Ishikawa (cell line): ENCODE measurements around the gene UNC5B.

Source experiments
- CEBPB ChIP-seq: IDR thresholded peaks from 2 replicates; pipeline ENCODE4 v1.6.1; 2012
- EP300 ChIP-seq: IDR thresholded peaks from 2 replicates; pipeline ENCODE4 v1.6.1; 2012; ENCODE audit warnings: borderline replicate concordance
- FOXM1 ChIP-seq: IDR thresholded peaks from 2 replicates; pipeline ENCODE4 v1.6.1; 2012; ENCODE audit warnings: low read depth, borderline replicate concordance
- MAX ChIP-seq: IDR thresholded peaks from 2 replicates; pipeline ENCODE4 v1.6.1; 2012
- TAF1 ChIP-seq: IDR thresholded peaks from 2 replicates; pipeline ENCODE4 v1.6.1; 2012; ENCODE audit warnings: low read depth, mild to moderate bottlenecking
- ZBTB7A ChIP-seq: IDR thresholded peaks from 2 replicates; pipeline ENCODE4 v1.6.1; 2012; ENCODE audit warnings: low read depth
- TF ChIP-seq, protein P1 (sequence below): IDR thresholded peaks from 2 replicates; pipeline ENCODE4 v1.6.1; 2012
- TF ChIP-seq, protein P2 (sequence below): IDR thresholded peaks from 2 replicates; pipeline ENCODE4 v1.6.1; 2012; ENCODE audit warnings: low read depth, mild to moderate bottlenecking

DNA sequence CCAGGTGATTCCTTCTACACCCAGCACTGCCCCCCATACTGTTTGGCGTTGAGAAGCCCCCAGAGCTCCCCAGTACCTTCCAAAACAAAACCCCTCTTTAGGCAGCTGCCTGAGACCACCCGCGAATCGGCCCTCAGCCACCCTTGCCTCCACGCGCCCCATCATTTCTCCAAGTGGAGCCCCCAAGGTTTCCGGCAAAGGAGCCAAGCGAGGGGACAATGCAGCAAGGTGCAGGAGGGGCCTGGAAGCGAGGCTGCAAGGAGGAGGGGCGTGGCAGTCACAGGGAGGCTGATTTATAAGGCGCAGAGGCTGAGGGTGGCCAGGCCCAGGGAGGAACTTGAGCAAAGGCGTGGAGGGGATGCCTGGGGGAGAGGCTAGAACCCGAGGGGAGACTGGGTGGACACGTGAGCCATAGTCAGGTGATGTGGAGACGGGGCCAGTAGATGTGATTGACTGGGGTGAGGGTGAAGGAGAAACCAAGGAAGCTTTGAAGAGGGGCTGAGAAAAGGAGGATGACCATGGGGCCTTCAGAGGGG, 122.9 kb downstream of the UNC5B start:
- TF ChIP-seq FOXM1: no peak
- TF ChIP-seq, protein P1, sequence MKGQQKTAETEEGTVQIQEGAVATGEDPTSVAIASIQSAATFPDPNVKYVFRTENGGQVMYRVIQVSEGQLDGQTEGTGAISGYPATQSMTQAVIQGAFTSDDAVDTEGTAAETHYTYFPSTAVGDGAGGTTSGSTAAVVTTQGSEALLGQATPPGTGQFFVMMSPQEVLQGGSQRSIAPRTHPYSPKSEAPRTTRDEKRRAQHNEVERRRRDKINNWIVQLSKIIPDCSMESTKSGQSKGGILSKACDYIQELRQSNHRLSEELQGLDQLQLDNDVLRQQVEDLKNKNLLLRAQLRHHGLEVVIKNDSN: no peak
- TF ChIP-seq CEBPB: no peak
- TF ChIP-seq EP300: no peak
- no peak for TF ChIP-seq MAX
- no peak for TF ChIP-seq ZBTB7A
- TF ChIP-seq TAF1: no peak
- TF ChIP-seq, protein P2, sequence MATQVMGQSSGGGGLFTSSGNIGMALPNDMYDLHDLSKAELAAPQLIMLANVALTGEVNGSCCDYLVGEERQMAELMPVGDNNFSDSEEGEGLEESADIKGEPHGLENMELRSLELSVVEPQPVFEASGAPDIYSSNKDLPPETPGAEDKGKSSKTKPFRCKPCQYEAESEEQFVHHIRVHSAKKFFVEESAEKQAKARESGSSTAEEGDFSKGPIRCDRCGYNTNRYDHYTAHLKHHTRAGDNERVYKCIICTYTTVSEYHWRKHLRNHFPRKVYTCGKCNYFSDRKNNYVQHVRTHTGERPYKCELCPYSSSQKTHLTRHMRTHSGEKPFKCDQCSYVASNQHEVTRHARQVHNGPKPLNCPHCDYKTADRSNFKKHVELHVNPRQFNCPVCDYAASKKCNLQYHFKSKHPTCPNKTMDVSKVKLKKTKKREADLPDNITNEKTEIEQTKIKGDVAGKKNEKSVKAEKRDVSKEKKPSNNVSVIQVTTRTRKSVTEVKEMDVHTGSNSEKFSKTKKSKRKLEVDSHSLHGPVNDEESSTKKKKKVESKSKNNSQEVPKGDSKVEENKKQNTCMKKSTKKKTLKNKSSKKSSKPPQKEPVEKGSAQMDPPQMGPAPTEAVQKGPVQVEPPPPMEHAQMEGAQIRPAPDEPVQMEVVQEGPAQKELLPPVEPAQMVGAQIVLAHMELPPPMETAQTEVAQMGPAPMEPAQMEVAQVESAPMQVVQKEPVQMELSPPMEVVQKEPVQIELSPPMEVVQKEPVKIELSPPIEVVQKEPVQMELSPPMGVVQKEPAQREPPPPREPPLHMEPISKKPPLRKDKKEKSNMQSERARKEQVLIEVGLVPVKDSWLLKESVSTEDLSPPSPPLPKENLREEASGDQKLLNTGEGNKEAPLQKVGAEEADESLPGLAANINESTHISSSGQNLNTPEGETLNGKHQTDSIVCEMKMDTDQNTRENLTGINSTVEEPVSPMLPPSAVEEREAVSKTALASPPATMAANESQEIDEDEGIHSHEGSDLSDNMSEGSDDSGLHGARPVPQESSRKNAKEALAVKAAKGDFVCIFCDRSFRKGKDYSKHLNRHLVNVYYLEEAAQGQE: no peak
